Trophoblast cell (in vitro differentiated cells and primary cell): ENCODE data around the gene ACAP3.

ENCODE experiments used
- DNase-seq, 2 donors: peaks; one replicate each; pipeline ENCODE4 v3.0.0-alpha.2; 2016
- H2AFZ ChIP-seq: 2 replicates; pipeline ENCODE4 v1.6.1; 2013; ENCODE audit warnings: low read length, moderate library complexity, mild to moderate bottlenecking; ENCODE audit not compliant: insufficient read depth, poor library complexity
- H2AK5ac ChIP-seq: 2 replicates; pipeline ENCODE4 v1.6.1; 2013; ENCODE audit warnings: mild to moderate bottlenecking, low read length
- H2BK120ac ChIP-seq: 2 replicates; pipeline ENCODE4 v1.6.1; 2013; ENCODE audit warnings: low read length, mild to moderate bottlenecking, moderate library complexity; ENCODE audit not compliant: insufficient read depth, poor library complexity
- H2BK12ac ChIP-seq: 2 replicates; pipeline ENCODE4 v1.6.1; 2013; ENCODE audit warnings: mild to moderate bottlenecking, low read length, moderate library complexity
- H2BK5ac ChIP-seq: 2 replicates; pipeline ENCODE4 v1.6.1; 2013; ENCODE audit warnings: low read length, low read depth, moderate library complexity, mild to moderate bottlenecking; ENCODE audit not compliant: poor library complexity
- H3K14ac ChIP-seq: 2 replicates; pipeline ENCODE4 v1.6.1; 2013; ENCODE audit warnings: mild to moderate bottlenecking, low read length
- H3K18ac ChIP-seq: 2 replicates; pipeline ENCODE4 v1.6.1; 2013; ENCODE audit warnings: mild to moderate bottlenecking, low read length
- H3K23ac ChIP-seq: 2 replicates; pipeline ENCODE4 v1.6.1; 2013; ENCODE audit warnings: low read length
- H3K27ac ChIP-seq: 2 replicates; pipeline ENCODE4 v1.5.1; 2013; ENCODE audit warnings: low read depth, mild to moderate bottlenecking, inconsistent platforms, low read length, moderate library complexity
- H3K27me3 ChIP-seq: 2 replicates; pipeline ENCODE4 v1.6.1; 2013; ENCODE audit warnings: inconsistent platforms, mild to moderate bottlenecking, low read length, moderate library complexity; ENCODE audit not compliant: insufficient read depth
- H3K36me3 ChIP-seq, 2 experiments: 1 replicate in 1 of 2; 2 replicates in 1 of 2; pipeline ENCODE4 v1.6.1; 2013; ENCODE audit warnings: low read length in 2 of 2, mild to moderate bottlenecking in 2 of 2, moderate library complexity in 1 of 2; ENCODE audit not compliant: insufficient read depth in 2 of 2, control insufficient read depth in 1 of 2
- H3K4ac ChIP-seq: 2 replicates; pipeline ENCODE4 v1.6.1; 2013; ENCODE audit warnings: low read depth, mild to moderate bottlenecking, low read length, moderate library complexity
- H3K4me1 ChIP-seq, 2 experiments: 1 replicate in 1 of 2; 2 replicates in 1 of 2; pipeline ENCODE4 v1.6.1; 2013; ENCODE audit warnings: low read length in 2 of 2, mild to moderate bottlenecking in 2 of 2, moderate library complexity in 1 of 2; ENCODE audit not compliant: insufficient read depth in 2 of 2, control insufficient read depth in 1 of 2
- H3K4me2 ChIP-seq: 2 replicates; pipeline ENCODE4 v1.6.1; 2013; ENCODE audit warnings: inconsistent platforms, mild to moderate bottlenecking, low read length, moderate library complexity
- H3K4me3 ChIP-seq: 2 replicates; pipeline ENCODE4 v1.5.1; 2013; ENCODE audit warnings: mild to moderate bottlenecking, low read depth, low read length, inconsistent platforms
- H3K79me1 ChIP-seq: one replicate; pipeline ENCODE4 v1.6.1; 2013; ENCODE audit warnings: low read length
- H3K79me2 ChIP-seq: 2 replicates; pipeline ENCODE4 v1.6.1; 2013; ENCODE audit warnings: low read length, mild to moderate bottlenecking; ENCODE audit not compliant: control insufficient read depth, insufficient read depth, poor library complexity
- H3K9ac ChIP-seq: 2 replicates; pipeline ENCODE4 v1.6.1; 2013; ENCODE audit warnings: mild to moderate bottlenecking, low read length
- H3K9me3 ChIP-seq: 2 replicates; pipeline ENCODE4 v1.6.1; 2013; ENCODE audit warnings: low read depth, mild to moderate bottlenecking, control low read depth, inconsistent platforms, low read length; ENCODE audit not compliant: insufficient read depth
- H4K12ac ChIP-seq: 2 replicates; pipeline ENCODE4 v1.6.1; 2013; ENCODE audit warnings: low read depth, mild to moderate bottlenecking, low read length, moderate library complexity
- H4K8ac ChIP-seq: 2 replicates; pipeline ENCODE4 v1.6.1; 2013; ENCODE audit warnings: low read depth, mild to moderate bottlenecking, low read length, moderate library complexity
- H4K91ac ChIP-seq: one replicate; pipeline ENCODE4 v1.6.1; 2013; ENCODE audit warnings: low read depth, mild to moderate bottlenecking, low read length, moderate library complexity
- WGBS: extraction: QIAGEN DNeasy Blood & Tissue Kit; methylation state at CpG from one replicate; pipeline ENCODE4 v1.1.7; 2013; ENCODE audit warnings: missing lambda C conversion rate; ENCODE audit not compliant: insufficient read length, insufficient coverage; ENCODE audit errors: extremely low coverage; 5-methylcytosine and 5-hydroxymethylcytosine counted together

ACAP3 gene

DNA sequence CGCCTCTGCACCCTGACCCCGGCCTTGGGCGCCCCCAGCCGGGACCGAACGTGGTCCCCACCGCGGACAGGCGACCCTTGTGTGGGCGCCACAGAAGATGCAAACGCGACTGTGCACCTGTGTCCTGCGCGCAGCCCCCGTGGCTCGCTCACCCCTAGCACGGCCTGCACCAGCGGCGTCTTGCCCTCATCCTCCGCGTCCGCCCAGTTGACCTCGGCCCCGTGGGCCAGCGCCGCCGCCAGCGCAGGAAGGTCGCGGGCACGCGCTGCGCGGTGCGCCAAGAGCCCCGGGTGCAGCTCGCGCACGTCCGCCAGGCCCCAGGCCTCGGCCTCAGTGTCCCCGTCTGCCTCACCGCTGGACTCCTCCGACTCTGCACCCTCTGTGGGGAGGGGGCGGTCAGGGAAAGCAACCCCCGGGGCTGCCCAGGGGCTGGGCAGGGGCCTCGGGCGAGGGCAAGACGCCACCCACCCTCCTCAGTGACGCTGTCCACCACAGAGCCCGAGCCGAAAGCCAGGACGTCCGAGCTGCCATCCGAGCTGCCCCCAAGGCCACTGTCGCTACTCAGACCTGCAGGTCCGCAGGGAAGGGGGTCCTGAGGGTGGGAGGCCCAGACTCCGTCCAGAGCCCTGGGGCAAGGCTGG lies 13.4 kb downstream of the ACAP3 start:
- H3K4me3 ChIP-seq: no peak overlapping the region
- no peak overlapping the region for H2AK5ac ChIP-seq
- no peak overlapping the region for H2BK12ac ChIP-seq
- H3K79me1 ChIP-seq: no peaks in the 10 kb centered on the region
- H2BK120ac ChIP-seq: no peak overlapping the region
- no CpG with 5 or more reads among the region's 58 CpGs for WGBS
- H2BK5ac ChIP-seq: no peak overlapping the region
- H4K8ac ChIP-seq: no peak overlapping the region
- H3K9me3 ChIP-seq: peaks cover 6% of the 10 kb centered on the region
- no peak overlapping the region for H3K23ac ChIP-seq
- no peak overlapping the region for H4K12ac ChIP-seq
- H3K4ac ChIP-seq: no peak overlapping the region
- H3K14ac ChIP-seq: no peak overlapping the region
- peaks cover 35 to 42% of the 10 kb centered on the region in 2 experiments for H3K36me3 ChIP-seq
- no peak overlapping the region for H3K9ac ChIP-seq
- no peak overlapping the region for H4K91ac ChIP-seq
- H3K4me2 ChIP-seq: no peak overlapping the region
- H3K18ac ChIP-seq: no peak overlapping the region
- no peak overlapping the region for H3K27ac ChIP-seq
- no peak overlapping the region for H2AFZ ChIP-seq
- no peaks in the 10 kb centered on the region for H3K79me2 ChIP-seq
- no peaks in the 10 kb centered on the region for H3K27me3 ChIP-seq
- DNase-seq: no peak
- no peaks in the 10 kb centered on the region for H3K4me1 ChIP-seq

DNA sequence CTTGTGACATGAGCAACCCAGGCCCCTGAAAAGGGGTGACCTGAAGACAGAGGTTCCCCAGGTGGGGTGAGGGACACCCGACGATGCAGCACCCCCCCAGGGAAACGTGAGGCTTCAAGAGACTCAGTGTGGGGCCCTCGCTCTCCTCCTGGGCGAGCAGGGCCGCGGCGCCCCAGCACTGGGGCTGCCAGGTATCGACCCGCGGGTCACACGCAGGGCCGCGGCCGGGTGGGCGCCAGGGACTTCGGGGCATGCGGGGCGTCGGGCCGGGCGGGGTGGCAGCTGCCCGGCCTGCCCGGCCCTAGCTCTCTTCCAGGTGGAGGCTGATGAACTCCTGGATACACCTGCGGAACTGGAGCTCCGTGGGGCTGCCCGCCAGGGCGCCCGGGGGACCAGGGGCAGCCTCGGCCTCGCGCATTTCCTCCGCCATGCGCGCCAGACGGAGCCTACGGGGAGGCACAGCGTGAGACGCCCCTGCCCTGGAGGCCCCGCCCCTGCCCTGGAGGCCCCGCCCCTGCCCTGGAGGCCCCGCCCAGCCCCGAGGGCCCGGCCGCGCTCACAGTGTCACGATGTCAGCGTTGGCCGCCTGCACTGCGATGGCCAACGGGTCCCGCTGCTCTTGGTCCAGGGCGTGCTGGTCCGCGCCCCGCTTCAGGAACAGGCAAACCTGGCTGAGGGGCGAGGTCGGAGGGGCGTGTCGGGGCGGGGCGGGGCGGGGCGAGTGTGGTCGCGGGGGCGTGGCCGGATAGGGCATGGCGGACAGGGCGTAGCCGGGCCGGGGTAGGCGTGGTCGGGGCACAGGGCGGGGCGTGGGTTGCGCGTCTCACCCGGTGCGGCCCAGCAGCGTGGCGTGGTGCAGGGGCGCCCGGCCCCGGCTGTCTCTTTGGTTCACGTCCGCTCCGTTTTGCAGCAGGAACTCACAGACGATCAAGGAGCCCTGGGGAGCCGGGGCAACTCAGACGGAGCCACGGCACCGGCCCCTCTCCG lies 14.2 kb downstream of the ACAP3 start:
- H3K4ac ChIP-seq: no peak overlapping the region
- no peaks in the 10 kb centered on the region for H3K4me1 ChIP-seq
- H2AK5ac ChIP-seq: no peak overlapping the region
- no peak overlapping the region for H4K12ac ChIP-seq
- H2BK120ac ChIP-seq: no peak overlapping the region
- H2BK5ac ChIP-seq: no peak overlapping the region
- no peak overlapping the region for H3K4me3 ChIP-seq
- peaks cover 6% of the 10 kb centered on the region for H3K9me3 ChIP-seq
- no peak overlapping the region for H2AFZ ChIP-seq
- no CpG with 5 or more reads among the region's 94 CpGs for WGBS
- no peaks in the 10 kb centered on the region for H3K27me3 ChIP-seq
- H3K36me3 ChIP-seq: peaks cover 35 to 42% of the 10 kb centered on the region in 2 experiments
- no peak overlapping the region for H3K9ac ChIP-seq
- H4K91ac ChIP-seq: no peak overlapping the region
- no peaks in the 10 kb centered on the region for H3K79me1 ChIP-seq
- no peak overlapping the region for H3K4me2 ChIP-seq
- no peak overlapping the region for H3K18ac ChIP-seq
- H2BK12ac ChIP-seq: no peak overlapping the region
- H3K27ac ChIP-seq: no peak overlapping the region
- no peaks in the 10 kb centered on the region for H3K79me2 ChIP-seq
- H4K8ac ChIP-seq: no peak overlapping the region
- no peak overlapping the region for H3K14ac ChIP-seq
- DNase-seq: peak in 1 of 2 donors; percentile 42
- H3K23ac ChIP-seq: no peak overlapping the region

DNA sequence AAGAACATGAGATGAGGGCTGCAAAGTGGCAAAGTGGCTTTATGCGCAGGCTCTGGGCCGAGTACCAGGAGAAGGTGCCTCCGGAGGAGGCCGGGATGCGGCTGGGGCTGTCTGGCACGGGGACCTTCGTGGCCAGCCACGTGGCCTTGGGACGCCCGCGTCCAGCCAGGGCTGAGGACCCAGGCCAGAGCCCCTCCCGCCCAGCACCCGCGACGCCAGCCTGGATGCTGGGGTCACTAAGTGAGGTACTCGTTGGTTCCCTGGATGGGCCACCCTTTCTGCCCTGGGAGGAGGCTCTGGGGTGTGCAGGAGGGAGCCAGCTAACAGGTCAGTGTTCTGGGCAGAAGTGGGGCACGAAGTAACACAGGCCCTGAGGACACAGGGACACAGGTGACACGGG lies 14.9 kb downstream of the ACAP3 start:
- Histone ChIP-seq H4K12ac (no peak overlapping the region), H4K91ac (no peak overlapping the region), H2BK5ac (no peak overlapping the region), H3K79me2 (no peaks in the 10 kb centered on the region), H4K8ac (no peak overlapping the region), H2BK120ac (no peak overlapping the region), H3K23ac (no peak overlapping the region), H3K27me3 (no peaks in the 10 kb centered on the region), H3K4ac (no peak overlapping the region), H3K27ac (no peak overlapping the region), H3K4me2 (no peak overlapping the region), H2AK5ac (no peak overlapping the region), H2AFZ (no peak overlapping the region), H3K4me1 (no peaks in the 10 kb centered on the region), H3K36me3 (peaks cover 32 to 39% of the 10 kb centered on the region in 2 experiments), H3K9ac (no peak overlapping the region), H3K9me3 (peaks cover 8% of the 10 kb centered on the region), H3K79me1 (no peaks in the 10 kb centered on the region), H3K14ac (no peak overlapping the region), H3K18ac (no peak overlapping the region), H3K4me3 (no peak overlapping the region), H2BK12ac (no peak overlapping the region)
- DNase-seq: no peak
- no CpG with 5 or more reads among the region's 18 CpGs for WGBS

DNA sequence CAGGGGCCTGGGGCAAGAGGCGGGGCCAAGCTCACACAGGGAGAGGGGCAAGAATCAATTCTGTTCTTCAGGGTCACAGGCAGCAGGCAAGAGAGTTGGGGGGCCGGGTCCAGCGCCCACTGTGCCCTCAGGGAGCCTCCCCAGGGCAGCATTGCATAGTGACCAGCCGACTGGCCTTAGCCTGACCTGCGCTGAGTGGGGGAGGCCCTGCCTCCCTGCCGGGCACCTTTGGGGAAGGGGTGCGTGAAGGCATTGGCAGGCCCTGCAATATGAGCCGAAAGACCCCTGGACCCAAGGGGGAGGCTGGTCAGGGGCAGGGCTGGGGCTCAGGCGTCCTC lies 15.3 kb downstream of the ACAP3 start:
- H4K12ac ChIP-seq: no peak overlapping the region
- no peaks in the 10 kb centered on the region for H3K4me1 ChIP-seq
- H4K91ac ChIP-seq: no peak overlapping the region
- H3K18ac ChIP-seq: no peak overlapping the region
- no peak overlapping the region for H2AFZ ChIP-seq
- no peak overlapping the region for H2BK12ac ChIP-seq
- H4K8ac ChIP-seq: no peak overlapping the region
- no peak overlapping the region for H2AK5ac ChIP-seq
- H3K4me2 ChIP-seq: no peak overlapping the region
- no peak overlapping the region for H3K9ac ChIP-seq
- H3K9me3 ChIP-seq: peaks cover 5% of the 10 kb centered on the region
- H3K4me3 ChIP-seq: no peak overlapping the region
- no peak overlapping the region for H2BK5ac ChIP-seq
- no peak overlapping the region for H3K27ac ChIP-seq
- H3K27me3 ChIP-seq: no peaks in the 10 kb centered on the region
- no peaks in the 10 kb centered on the region for H3K79me1 ChIP-seq
- H3K23ac ChIP-seq: no peak overlapping the region
- peaks cover 28 to 35% of the 10 kb centered on the region in 2 experiments for H3K36me3 ChIP-seq
- no peak overlapping the region for H3K14ac ChIP-seq
- no peak for DNase-seq
- H3K4ac ChIP-seq: no peak overlapping the region
- WGBS: no CpG with 5 or more reads among the region's 9 CpGs
- no peak overlapping the region for H2BK120ac ChIP-seq
- H3K79me2 ChIP-seq: no peaks in the 10 kb centered on the region
